ENCODE data around the gene ZNF221.

DNA sequence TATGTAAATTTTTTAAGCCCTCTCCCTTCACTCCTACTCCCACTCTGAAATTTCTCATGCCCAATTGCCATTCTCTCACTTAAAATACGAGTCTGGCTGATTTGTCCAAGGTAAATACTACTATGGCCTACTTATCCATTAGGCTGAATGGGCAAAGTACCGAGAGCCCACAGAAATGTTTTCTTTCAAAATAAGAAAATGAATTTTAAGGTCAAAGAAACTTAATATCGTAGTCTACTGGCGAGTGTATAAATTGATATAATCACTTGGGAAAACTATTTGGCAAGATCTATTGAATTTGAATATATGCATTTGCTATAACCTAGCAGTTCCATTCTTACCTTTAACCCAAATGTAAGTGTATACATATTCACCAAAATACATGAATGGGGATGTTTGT lies 48.6 kb upstream of the ZNF221 start:
- TF ChIP-seq POLR2AphosphoS5 (IDR thresholded peaks at IDR 0.05): no peak
- TF ChIP-seq, protein P1, sequence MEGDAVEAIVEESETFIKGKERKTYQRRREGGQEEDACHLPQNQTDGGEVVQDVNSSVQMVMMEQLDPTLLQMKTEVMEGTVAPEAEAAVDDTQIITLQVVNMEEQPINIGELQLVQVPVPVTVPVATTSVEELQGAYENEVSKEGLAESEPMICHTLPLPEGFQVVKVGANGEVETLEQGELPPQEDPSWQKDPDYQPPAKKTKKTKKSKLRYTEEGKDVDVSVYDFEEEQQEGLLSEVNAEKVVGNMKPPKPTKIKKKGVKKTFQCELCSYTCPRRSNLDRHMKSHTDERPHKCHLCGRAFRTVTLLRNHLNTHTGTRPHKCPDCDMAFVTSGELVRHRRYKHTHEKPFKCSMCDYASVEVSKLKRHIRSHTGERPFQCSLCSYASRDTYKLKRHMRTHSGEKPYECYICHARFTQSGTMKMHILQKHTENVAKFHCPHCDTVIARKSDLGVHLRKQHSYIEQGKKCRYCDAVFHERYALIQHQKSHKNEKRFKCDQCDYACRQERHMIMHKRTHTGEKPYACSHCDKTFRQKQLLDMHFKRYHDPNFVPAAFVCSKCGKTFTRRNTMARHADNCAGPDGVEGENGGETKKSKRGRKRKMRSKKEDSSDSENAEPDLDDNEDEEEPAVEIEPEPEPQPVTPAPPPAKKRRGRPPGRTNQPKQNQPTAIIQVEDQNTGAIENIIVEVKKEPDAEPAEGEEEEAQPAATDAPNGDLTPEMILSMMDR (IDR thresholded peaks at IDR 0.05 in 8 of 11, conservative IDR thresholded peaks at IDR 0.05 in 3 of 11): no peak
- no peak for TF ChIP-seq POLR2A (IDR thresholded peaks at IDR 0.05)

Data from spleen (tissue), 7 donors.